H9 (cell line): ENCODE measurements around the gene ACOT13. TPM values are rescaled to one million over a fixed set of nuclear protein-coding genes. Genes with fewer than 3 reads are reported as not detected.

Experiments used
- DNase-seq: peaks from one replicate; pipeline ENCODE4 v3.0.0-alpha.2; 2017
- H2AFZ ChIP-seq: one replicate; pipeline ENCODE4 v1.6.1; 2013; ENCODE audit warnings: mild to moderate bottlenecking, low read length, control low read depth, moderate library complexity
- H2AK5ac ChIP-seq: 2 replicates; pipeline ENCODE4 v1.6.1; 2013; ENCODE audit warnings: low read length, control low read depth, mixed read lengths; ENCODE audit not compliant: insufficient read length
- H2BK120ac ChIP-seq: one replicate; pipeline ENCODE4 v1.6.1; 2013; ENCODE audit warnings: low read depth, mild to moderate bottlenecking, low read length, control low read depth, inconsistent platforms; ENCODE audit not compliant: poor library complexity, severe bottlenecking
- H2BK12ac ChIP-seq: 2 replicates; pipeline ENCODE4 v1.6.1; 2013; ENCODE audit warnings: low read length, control low read depth, mixed read lengths, low read depth; ENCODE audit not compliant: insufficient read length
- H2BK15ac ChIP-seq: 2 replicates; pipeline ENCODE4 v1.6.1; 2013; ENCODE audit warnings: low read depth, low read length, control low read depth
- H2BK20ac ChIP-seq: one replicate; pipeline ENCODE4 v1.6.1; 2013; ENCODE audit warnings: low read depth, mild to moderate bottlenecking, low read length, control low read depth, inconsistent platforms; ENCODE audit not compliant: poor library complexity, severe bottlenecking
- H2BK5ac ChIP-seq: 2 replicates; pipeline ENCODE4 v1.6.1; 2013; ENCODE audit warnings: low read length, control low read depth, mixed read lengths; ENCODE audit not compliant: insufficient read length
- H3K14ac ChIP-seq: 2 replicates; pipeline ENCODE4 v1.6.1; 2013; ENCODE audit warnings: low read length, control low read depth; ENCODE audit not compliant: insufficient read depth
- H3K18ac ChIP-seq: 2 replicates; pipeline ENCODE4 v1.6.1; 2013; ENCODE audit warnings: low read depth, mild to moderate bottlenecking, mixed read lengths, low read length, control low read depth; ENCODE audit not compliant: insufficient read length
- H3K23ac ChIP-seq: 2 replicates; pipeline ENCODE4 v1.6.1; 2013; ENCODE audit warnings: low read length, control low read depth, mixed read lengths, low read depth; ENCODE audit not compliant: insufficient read length
- H3K23me2 ChIP-seq: 2 replicates; pipeline ENCODE4 v1.6.1; 2013; ENCODE audit warnings: low read depth, mild to moderate bottlenecking, mixed read lengths, low read length, control low read depth; ENCODE audit not compliant: insufficient read length, poor library complexity, severe bottlenecking
- H3K27ac ChIP-seq: 2 replicates; pipeline ENCODE4 v1.5.1; 2013; ENCODE audit warnings: low read length, control low read depth, mixed read lengths, low read depth; ENCODE audit not compliant: insufficient read length
- H3K27me3 ChIP-seq: 2 replicates; pipeline ENCODE4 v1.6.1; 2013; ENCODE audit warnings: low read length, control low read depth, inconsistent platforms; ENCODE audit not compliant: insufficient read depth
- H3K4ac ChIP-seq: 2 replicates; pipeline ENCODE4 v1.6.1; 2013; ENCODE audit warnings: low read depth, mild to moderate bottlenecking, control low read depth, inconsistent platforms, low read length, moderate library complexity
- H3K4me1 ChIP-seq: 2 replicates; pipeline ENCODE4 v1.6.1; 2013; ENCODE audit warnings: low read length, control low read depth, inconsistent platforms; ENCODE audit not compliant: insufficient read depth
- H3K4me2 ChIP-seq: 2 replicates; pipeline ENCODE4 v1.6.1; 2013; ENCODE audit warnings: low read length, control low read depth, mixed read lengths; ENCODE audit not compliant: insufficient read length, insufficient read depth
- H3K56ac ChIP-seq: 2 replicates; pipeline ENCODE4 v1.6.1; 2013; ENCODE audit warnings: low read depth, mild to moderate bottlenecking, mixed read lengths, low read length, control low read depth; ENCODE audit not compliant: insufficient read length
- H3K79me1 ChIP-seq: 2 replicates; pipeline ENCODE4 v1.6.1; 2013; ENCODE audit warnings: low read depth, mild to moderate bottlenecking, moderate library complexity, low read length, control low read depth, inconsistent platforms; ENCODE audit not compliant: insufficient read depth, poor library complexity, severe bottlenecking
- H3K79me2 ChIP-seq: 2 replicates; pipeline ENCODE4 v1.6.1; 2013; ENCODE audit warnings: low read length, control low read depth, inconsistent platforms; ENCODE audit not compliant: insufficient read depth
- H3K9ac ChIP-seq: 2 replicates; pipeline ENCODE4 v1.6.1; 2013; ENCODE audit warnings: low read length, control low read depth, mixed read lengths; ENCODE audit not compliant: insufficient read length; ENCODE audit errors: extremely low read depth
- H3K9me3 ChIP-seq: one replicate; pipeline ENCODE4 v1.6.1; 2013; ENCODE audit warnings: low read depth, low read length, inconsistent platforms; ENCODE audit not compliant: control insufficient read depth
- H3T11ph ChIP-seq: one replicate; pipeline ENCODE4 v1.6.1; 2013; ENCODE audit warnings: mild to moderate bottlenecking, low read length, control low read depth, inconsistent platforms
- H4K20me1 ChIP-seq: one replicate; pipeline ENCODE4 v1.6.1; 2013; ENCODE audit not compliant: control insufficient read depth, insufficient read length, insufficient read depth
- H4K5ac ChIP-seq: 2 replicates; pipeline ENCODE4 v1.6.1; 2013; ENCODE audit warnings: low read depth, mild to moderate bottlenecking, mixed read lengths, low read length, control low read depth; ENCODE audit not compliant: insufficient read length
- H4K8ac ChIP-seq: replicated peaks from 2 replicates; pipeline ENCODE4 v1.6.1; 2013; ENCODE audit warnings: low read length, control low read depth, mixed read lengths, low read depth; ENCODE audit not compliant: insufficient read length
- H4K91ac ChIP-seq: 2 replicates; pipeline ENCODE4 v1.6.1; 2013; ENCODE audit warnings: low read depth, mild to moderate bottlenecking, moderate library complexity, mixed read lengths, low read length, control low read depth; ENCODE audit not compliant: insufficient read length
- H3K27ac Mint-ChIP-seq, 3 experiments: 2 replicates in 2 of 3; 3 replicates in 1 of 3; pipeline ENCODE4 v1.8.0; 2020 to 2021; ENCODE audit warnings: mixed read lengths in 3 of 3, mild to moderate bottlenecking in 1 of 3, moderate library complexity in 1 of 3
- H3K27me3 Mint-ChIP-seq: 2 replicates; pipeline ENCODE4 v1.8.0; 2021; ENCODE audit warnings: low read depth, mild to moderate bottlenecking, moderate library complexity, mixed read lengths
- H3K36me3 Mint-ChIP-seq, 3 experiments: 2 replicates in 2 of 3; 3 replicates in 1 of 3; pipeline ENCODE4 v1.8.0; 2020 to 2021; ENCODE audit warnings: low read depth in 3 of 3, mixed read lengths in 3 of 3; ENCODE audit not compliant: insufficient read depth in 1 of 3
- H3K4me1 Mint-ChIP-seq, 2 experiments: 2 replicates each; pipeline ENCODE4 v1.8.0; 2020; ENCODE audit warnings: mixed read lengths in 2 of 2
- H3K4me3 Mint-ChIP-seq, 2 experiments: 2 replicates in 1 of 2; 3 replicates in 1 of 2; pipeline ENCODE4 v1.8.0; 2020 to 2021; ENCODE audit warnings: mild to moderate bottlenecking in 2 of 2, mixed read lengths in 2 of 2, moderate library complexity in 1 of 2
- H3K9me3 Mint-ChIP-seq, 2 experiments: 2 replicates in 1 of 2; 3 replicates in 1 of 2; pipeline ENCODE4 v1.8.0; 2020; ENCODE audit warnings: mild to moderate bottlenecking in 2 of 2, mixed read lengths in 2 of 2, moderate library complexity in 1 of 2
- WGBS: extraction: QIAGEN DNeasy Blood & Tissue Kit; methylation state at CpG from one replicate; pipeline ENCODE4 v1.1.7; 2013; ENCODE audit warnings: missing lambda C conversion rate, low lambda C conversion rate, mixed read lengths; ENCODE audit not compliant: insufficient read length; ENCODE audit errors: extremely low coverage; 5-methylcytosine and 5-hydroxymethylcytosine counted together
- total RNA-seq: library from RNA; stranded (reverse); gene quantifications from 2 replicates; pipeline ENCODE4 v1.2.1, GENCODE V29; 2021
- TF ChIP-seq, protein P1 (sequence below): fragments of 200-600 bp; sonication (generic); conservative IDR thresholded peaks from 3 replicates; pipeline ENCODE4 v1.8.0; 2021; ENCODE audit warnings: antibody characterized with exemption, mild to moderate bottlenecking

Gene ACOT13
- total RNA-seq, 1 experiment from 2014 or later, result 38.0 TPM

DNA sequence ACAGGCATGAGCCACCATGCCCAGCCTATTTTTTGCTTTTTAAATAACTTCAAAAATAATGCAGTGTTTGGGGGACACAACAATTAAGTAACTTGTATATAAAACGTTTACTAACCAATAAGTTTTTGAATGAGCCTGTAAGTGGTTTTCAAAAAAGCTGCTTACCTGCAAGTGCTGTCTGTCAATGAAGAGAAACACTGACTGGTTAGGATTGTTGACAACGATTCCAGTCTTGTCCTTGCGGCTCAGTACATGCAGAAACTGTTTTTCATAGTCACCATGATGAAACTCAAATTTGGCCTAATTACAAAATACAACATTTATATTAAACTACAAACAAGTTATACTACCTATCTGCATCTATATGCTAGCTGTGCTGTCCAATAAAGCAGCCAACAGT is 41.7 kb downstream of the ACOT13 start:
- Histone ChIP-seq H2BK12ac (no peak overlapping the region), H2BK5ac (no peak overlapping the region), H3K79me2 (no peaks in the 10 kb centered on the region), H2BK15ac (no peak overlapping the region), H4K8ac (no peak overlapping the region), H3K14ac (no peak overlapping the region), H3K23ac (no peak overlapping the region), H3K9me3 (no peaks in the 10 kb centered on the region), H3T11ph (no peak overlapping the region), H2AK5ac (no peak overlapping the region), H4K5ac (no peak overlapping the region), H4K91ac (no peak overlapping the region), H2BK120ac (no peak overlapping the region), H3K4ac (no peak overlapping the region), H3K27ac (no peak overlapping the region), H3K18ac (no peak overlapping the region), H2AFZ (no peak overlapping the region), H2BK20ac (no peak overlapping the region), H3K4me2 (no peak overlapping the region), H4K20me1 (no peaks in the 10 kb centered on the region), H3K56ac (no peak overlapping the region), H3K27me3 (no peaks in the 10 kb centered on the region), H3K9ac (no peak overlapping the region), H3K4me1 (no peaks in the 10 kb centered on the region), H3K79me1 (no peaks in the 10 kb centered on the region), H3K23me2 (no peaks in the 10 kb centered on the region)
- H3K9me3 Mint-ChIP-seq, result no peaks in the 10 kb centered on the region
- H3K4me1 Mint-ChIP-seq, result no peaks in the 10 kb centered on the region
- no peak for DNase-seq
- WGBS, result no CpG with 5 or more reads among the region's 3 CpGs
- no peak overlapping the region for H3K27ac Mint-ChIP-seq
- no peak overlapping the region for H3K4me3 Mint-ChIP-seq
- no peaks in the 10 kb centered on the region for H3K27me3 Mint-ChIP-seq
- TF ChIP-seq, protein P1, sequence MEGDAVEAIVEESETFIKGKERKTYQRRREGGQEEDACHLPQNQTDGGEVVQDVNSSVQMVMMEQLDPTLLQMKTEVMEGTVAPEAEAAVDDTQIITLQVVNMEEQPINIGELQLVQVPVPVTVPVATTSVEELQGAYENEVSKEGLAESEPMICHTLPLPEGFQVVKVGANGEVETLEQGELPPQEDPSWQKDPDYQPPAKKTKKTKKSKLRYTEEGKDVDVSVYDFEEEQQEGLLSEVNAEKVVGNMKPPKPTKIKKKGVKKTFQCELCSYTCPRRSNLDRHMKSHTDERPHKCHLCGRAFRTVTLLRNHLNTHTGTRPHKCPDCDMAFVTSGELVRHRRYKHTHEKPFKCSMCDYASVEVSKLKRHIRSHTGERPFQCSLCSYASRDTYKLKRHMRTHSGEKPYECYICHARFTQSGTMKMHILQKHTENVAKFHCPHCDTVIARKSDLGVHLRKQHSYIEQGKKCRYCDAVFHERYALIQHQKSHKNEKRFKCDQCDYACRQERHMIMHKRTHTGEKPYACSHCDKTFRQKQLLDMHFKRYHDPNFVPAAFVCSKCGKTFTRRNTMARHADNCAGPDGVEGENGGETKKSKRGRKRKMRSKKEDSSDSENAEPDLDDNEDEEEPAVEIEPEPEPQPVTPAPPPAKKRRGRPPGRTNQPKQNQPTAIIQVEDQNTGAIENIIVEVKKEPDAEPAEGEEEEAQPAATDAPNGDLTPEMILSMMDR, result no peak
- H3K36me3 Mint-ChIP-seq, result peaks cover 68 to 92% (median 90%) of the 10 kb centered on the region in 3 experiments
